IgD-negative memory B cell (primary cell): Measurements from ENCODE around the gene EPB41L3. TPM values are rescaled to one million over a fixed set of nuclear protein-coding genes. Genes with fewer than 3 reads are reported as not detected.

Source experiments
- H3K27ac Mint-ChIP-seq, 3 donors: one replicate each; pipeline ENCODE4 v1.8.0; 2020 to 2022; ENCODE audit warnings: mild to moderate bottlenecking in 3 of 3, mixed read lengths in 3 of 3, moderate library complexity in 1 of 3
- H3K27me3 Mint-ChIP-seq: one replicate; pipeline ENCODE4 v1.8.0; 2021; ENCODE audit warnings: mixed read lengths
- H3K36me3 Mint-ChIP-seq: one replicate; pipeline ENCODE4 v1.8.0; 2020; ENCODE audit warnings: mild to moderate bottlenecking, mixed read lengths
- H3K4me1 Mint-ChIP-seq, 3 donors: one replicate each; pipeline ENCODE4 v1.8.0; 2020 to 2022; ENCODE audit warnings: mixed read lengths in 3 of 3, mild to moderate bottlenecking in 1 of 3
- H3K4me3 Mint-ChIP-seq, 4 donors: one replicate each; pipeline ENCODE4 v1.8.0; 2020 to 2022; ENCODE audit warnings: mild to moderate bottlenecking in 4 of 4, mixed read lengths in 4 of 4, moderate library complexity in 3 of 4
- H3K9me3 Mint-ChIP-seq, 3 donors: one replicate each; pipeline ENCODE4 v1.8.0; 2020 to 2021; ENCODE audit warnings: mixed read lengths in 3 of 3, mild to moderate bottlenecking in 1 of 3
- polyA plus RNA-seq: library from polyadenylated mRNA; unstranded; fragments of 300-500 nt; fragmentation: Illumina TruSeq; gene quantifications from one replicate; pipeline ENCODE4 v1.2.3, GENCODE V29; 2021

The EPB41L3 gene
- polyA plus RNA-seq, 1 donor from 2014 or later, result 0.39 TPM

GRCh38 chr18:5462227-5462626 is 81.6 kb downstream of the EPB41L3 start:
- peaks cover 7% of the 10 kb centered on the region for H3K27me3 Mint-ChIP-seq
- H3K36me3 Mint-ChIP-seq, result no peaks in the 10 kb centered on the region
- H3K9me3 Mint-ChIP-seq, result no peaks in the 10 kb centered on the region
- H3K4me3 Mint-ChIP-seq, result no peak overlapping the region
- H3K4me1 Mint-ChIP-seq, result no peaks in the 10 kb centered on the region
- no peak overlapping the region for H3K27ac Mint-ChIP-seq

- Mint-ChIP-seq H3K4me1 (peaks cover 0 to 3% (median 0%) of the 10 kb centered on the region in 3 donors), H3K36me3 (no peaks in the 10 kb centered on the region), H3K9me3 (no peaks in the 10 kb centered on the region), H3K27ac (no peak overlapping the region), H3K27me3 (peaks cover 7% of the 10 kb centered on the region), H3K4me3 (no peak overlapping the region)
Measured at GRCh38 chr18:5461041-5461440, 82.8 kb downstream of the EPB41L3 start.

GRCh38 chr18:5457462-5457957 is 86.3 kb downstream of the EPB41L3 start:
- peak overlapping the region in 1 of 3 donors; percentile 7 for H3K27ac Mint-ChIP-seq
- H3K4me1 Mint-ChIP-seq, result peaks cover 0 to 5% (median 2%) of the 10 kb centered on the region in 3 donors
- peak overlapping the region in 1 of 4 donors; percentile 51 for H3K4me3 Mint-ChIP-seq
- no peaks in the 10 kb centered on the region for H3K36me3 Mint-ChIP-seq
- no peaks in the 10 kb centered on the region for H3K9me3 Mint-ChIP-seq
- H3K27me3 Mint-ChIP-seq, result peaks cover 4% of the 10 kb centered on the region

GRCh38 chr18:5456577-5457461 is 87.0 kb downstream of the EPB41L3 start:
- H3K4me1 Mint-ChIP-seq, result peaks cover 0 to 5% (median 2%) of the 10 kb centered on the region in 3 donors
- peaks cover 2% of the 10 kb centered on the region for H3K27me3 Mint-ChIP-seq
- peak overlapping the region in 2 of 3 donors; percentile 7 to 51 for H3K27ac Mint-ChIP-seq
- H3K36me3 Mint-ChIP-seq, result no peaks in the 10 kb centered on the region
- H3K9me3 Mint-ChIP-seq, result no peaks in the 10 kb centered on the region
- H3K4me3 Mint-ChIP-seq, result peak overlapping the region in 2 of 4 donors; percentile 24 to 82

- Mint-ChIP-seq H3K27ac (peak overlapping the region in 1 of 3 donors; percentile 51), H3K36me3 (no peaks in the 10 kb centered on the region), H3K4me3 (no peak overlapping the region), H3K27me3 (peaks cover 2% of the 10 kb centered on the region), H3K4me1 (peaks cover 0 to 5% (median 2%) of the 10 kb centered on the region in 3 donors), H3K9me3 (no peaks in the 10 kb centered on the region)
Measured at GRCh38 chr18:5455674-5456073, 88.1 kb downstream of the EPB41L3 start.

GRCh38 chr18:5452943-5453443 is 90.8 kb downstream of the EPB41L3 start:
- Mint-ChIP-seq H3K4me1 (peaks cover 0 to 7% (median 5%) of the 10 kb centered on the region in 3 donors), H3K9me3 (no peaks in the 10 kb centered on the region), H3K27ac (no peak overlapping the region), H3K4me3 (no peak overlapping the region), H3K27me3 (peaks cover 2% of the 10 kb centered on the region), H3K36me3 (no peaks in the 10 kb centered on the region)

GRCh38 chr18:5451871-5452270 is 91.9 kb downstream of the EPB41L3 start:
- H3K27me3 Mint-ChIP-seq, result peaks cover 2% of the 10 kb centered on the region
- H3K27ac Mint-ChIP-seq, result no peak overlapping the region
- peaks cover 0 to 7% (median 3%) of the 10 kb centered on the region in 3 donors for H3K4me1 Mint-ChIP-seq
- H3K4me3 Mint-ChIP-seq, result no peak overlapping the region
- no peaks in the 10 kb centered on the region for H3K9me3 Mint-ChIP-seq
- H3K36me3 Mint-ChIP-seq, result no peaks in the 10 kb centered on the region

- Mint-ChIP-seq H3K36me3 (no peaks in the 10 kb centered on the region), H3K27ac (no peak overlapping the region), H3K9me3 (no peaks in the 10 kb centered on the region), H3K4me3 (no peak overlapping the region), H3K4me1 (peaks cover 0 to 7% (median 3%) of the 10 kb centered on the region in 3 donors), H3K27me3 (peaks cover 2% of the 10 kb centered on the region)
Measured at GRCh38 chr18:5451150-5451549, 92.6 kb downstream of the EPB41L3 start.

GRCh38 chr18:5449858-5450509 is 93.8 kb downstream of the EPB41L3 start:
- Mint-ChIP-seq H3K27ac (no peak overlapping the region), H3K9me3 (no peaks in the 10 kb centered on the region)

GRCh38 chr18:5447442-5447841 is 96.4 kb downstream of the EPB41L3 start:
- H3K36me3 Mint-ChIP-seq, result no peaks in the 10 kb centered on the region
- no peaks in the 10 kb centered on the region for H3K9me3 Mint-ChIP-seq
- no peaks in the 10 kb centered on the region for H3K27me3 Mint-ChIP-seq
- H3K27ac Mint-ChIP-seq, result no peak overlapping the region
- H3K4me1 Mint-ChIP-seq, result peaks cover 9 to 13% (median 11%) of the 10 kb centered on the region in 3 donors
- H3K4me3 Mint-ChIP-seq, result no peak overlapping the region

More at GRCh38 chr18:5449858-5450509, 93.8 kb downstream of the EPB41L3 start:
- no peaks in the 10 kb centered on the region for H3K36me3 Mint-ChIP-seq
- no peak overlapping the region for H3K4me3 Mint-ChIP-seq
- H3K27me3 Mint-ChIP-seq, result peaks cover 2% of the 10 kb centered on the region
- peaks cover 5 to 6% (median 5%) of the 10 kb centered on the region in 3 donors for H3K4me1 Mint-ChIP-seq

- no peaks in the 10 kb centered on the region for H3K36me3 Mint-ChIP-seq
- H3K9me3 Mint-ChIP-seq, result no peaks in the 10 kb centered on the region
- H3K4me1 Mint-ChIP-seq, result peaks cover 11 to 16% (median 15%) of the 10 kb centered on the region in 3 donors
- H3K27me3 Mint-ChIP-seq, result no peaks in the 10 kb centered on the region
- H3K27ac Mint-ChIP-seq, result no peak overlapping the region
- no peak overlapping the region for H3K4me3 Mint-ChIP-seq
Measured at GRCh38 chr18:5444847-5445246, 99.0 kb downstream of the EPB41L3 start.

- no peak overlapping the region for H3K4me3 Mint-ChIP-seq
Measured at GRCh38 chr18:5444269-5444668, 99.5 kb downstream of the EPB41L3 start.

GRCh38 chr18:5439986-5440696 is 103.7 kb downstream of the EPB41L3 start:
- Mint-ChIP-seq H3K27me3 (no peaks in the 10 kb centered on the region), H3K36me3 (no peaks in the 10 kb centered on the region), H3K4me3 (peak overlapping the region in 1 of 4 donors; percentile 80), H3K4me1 (peaks cover 10 to 13% (median 12%) of the 10 kb centered on the region in 3 donors), H3K9me3 (no peaks in the 10 kb centered on the region), H3K27ac (no peak overlapping the region)

More at GRCh38 chr18:5444269-5444668, 99.5 kb downstream of the EPB41L3 start:
- no peaks in the 10 kb centered on the region for H3K36me3 Mint-ChIP-seq
- no peaks in the 10 kb centered on the region for H3K27me3 Mint-ChIP-seq
- peak overlapping the region in 1 of 3 donors; percentile 67 for H3K27ac Mint-ChIP-seq
- H3K4me1 Mint-ChIP-seq, result peaks cover 10 to 16% (median 15%) of the 10 kb centered on the region in 3 donors
- no peaks in the 10 kb centered on the region for H3K9me3 Mint-ChIP-seq

GRCh38 chr18:5434425-5434824 is 109.4 kb downstream of the EPB41L3 start:
- Mint-ChIP-seq H3K4me1 (no peaks in the 10 kb centered on the region), H3K36me3 (no peaks in the 10 kb centered on the region), H3K27me3 (no peaks in the 10 kb centered on the region), H3K9me3 (no peaks in the 10 kb centered on the region), H3K4me3 (no peak overlapping the region), H3K27ac (no peak overlapping the region)
